Measurements from ENCODE around the gene CCDC112.

The CCDC112 gene

GRCh38 chr5:115319007-115319406 is 22.6 kb upstream of the CCDC112 start:
- CTCF ChIA-PET, result interaction anchor here (0.6 kb wide), 1 partner anchor 836 kb away, joined by 3 read pairs; no protein-coding TSS in a partner anchor

DNA sequence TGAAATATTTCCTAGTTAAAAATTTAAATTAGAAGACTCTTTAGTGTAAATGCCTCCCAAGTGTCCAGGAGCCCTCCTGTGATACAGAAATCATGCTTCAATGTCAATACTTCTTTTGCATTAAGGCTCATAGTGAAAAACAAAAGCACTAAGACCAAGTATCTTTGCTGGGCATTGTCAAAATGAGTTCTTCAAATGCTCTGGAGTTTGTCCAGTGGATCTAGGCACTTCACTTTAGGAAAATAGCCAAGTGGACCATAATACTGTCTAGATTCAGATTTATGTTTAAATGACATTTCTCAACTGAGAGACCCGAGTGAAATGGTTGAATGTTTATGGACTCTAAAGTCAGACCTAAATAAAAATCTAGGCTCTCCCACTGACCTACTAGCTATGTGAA is 21.3 kb upstream of the CCDC112 start:
- POLR2A ChIA-PET, result no interaction called here
- no peak for DNase-seq (ENCODE audit: extremely low spot score)
- CTCF ChIA-PET, result no interaction called here
- TF ChIP-seq FOXK2 (IDR thresholded peaks at IDR 0.05) (no peak), CTBP1 (IDR thresholded peaks at IDR 0.05; ENCODE audit: borderline replicate concordance) (no peak), FOXA1 (IDR thresholded peaks at IDR 0.05) (no peak), SUZ12 (IDR thresholded peaks at IDR 0.05) (no peak), HDGF (IDR thresholded peaks at IDR 0.05; ENCODE audit: borderline replicate concordance) (no peak), LEF1 (IDR thresholded peaks at IDR 0.05; ENCODE audit: borderline replicate concordance) (no peak), ELF4 (IDR thresholded peaks at IDR 0.05) (no peak), BHLHE40 (IDR thresholded peaks at IDR 0.05; ENCODE audit: borderline replicate concordance) (no peak), FOXM1 (IDR thresholded peaks at IDR 0.05; ENCODE audit: borderline replicate concordance) (no peak), TARDBP (IDR thresholded peaks at IDR 0.05) (no peak), SP1 (IDR thresholded peaks at IDR 0.05) (no peak)
- TF ChIP-seq, protein P1, sequence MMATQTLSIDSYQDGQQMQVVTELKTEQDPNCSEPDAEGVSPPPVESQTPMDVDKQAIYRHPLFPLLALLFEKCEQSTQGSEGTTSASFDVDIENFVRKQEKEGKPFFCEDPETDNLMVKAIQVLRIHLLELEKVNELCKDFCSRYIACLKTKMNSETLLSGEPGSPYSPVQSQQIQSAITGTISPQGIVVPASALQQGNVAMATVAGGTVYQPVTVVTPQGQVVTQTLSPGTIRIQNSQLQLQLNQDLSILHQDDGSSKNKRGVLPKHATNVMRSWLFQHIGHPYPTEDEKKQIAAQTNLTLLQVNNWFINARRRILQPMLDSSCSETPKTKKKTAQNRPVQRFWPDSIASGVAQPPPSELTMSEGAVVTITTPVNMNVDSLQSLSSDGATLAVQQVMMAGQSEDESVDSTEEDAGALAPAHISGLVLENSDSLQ (IDR thresholded peaks at IDR 0.05), result no peak

More at GRCh38 chr5:115319007-115319406, 22.6 kb upstream of the CCDC112 start:
- TF ChIP-seq HDGF (IDR thresholded peaks at IDR 0.05; ENCODE audit: borderline replicate concordance) (no peak), TARDBP (IDR thresholded peaks at IDR 0.05) (no peak), FOXA1 (IDR thresholded peaks at IDR 0.05) (no peak), CTBP1 (IDR thresholded peaks at IDR 0.05; ENCODE audit: borderline replicate concordance) (no peak), NFRKB (IDR thresholded peaks at IDR 0.05) (no peak), BHLHE40 (IDR thresholded peaks at IDR 0.05; ENCODE audit: borderline replicate concordance) (no peak), FOXK2 (IDR thresholded peaks at IDR 0.05) (no peak), FOXM1 (IDR thresholded peaks at IDR 0.05; ENCODE audit: borderline replicate concordance) (no peak), ELF4 (IDR thresholded peaks at IDR 0.05) (no peak)
- TF ChIP-seq, protein P1 (IDR thresholded peaks at IDR 0.05), result no peak
- no peak for DNase-seq (ENCODE audit: extremely low spot score)
- POLR2A ChIA-PET, result no interaction called here

DNA sequence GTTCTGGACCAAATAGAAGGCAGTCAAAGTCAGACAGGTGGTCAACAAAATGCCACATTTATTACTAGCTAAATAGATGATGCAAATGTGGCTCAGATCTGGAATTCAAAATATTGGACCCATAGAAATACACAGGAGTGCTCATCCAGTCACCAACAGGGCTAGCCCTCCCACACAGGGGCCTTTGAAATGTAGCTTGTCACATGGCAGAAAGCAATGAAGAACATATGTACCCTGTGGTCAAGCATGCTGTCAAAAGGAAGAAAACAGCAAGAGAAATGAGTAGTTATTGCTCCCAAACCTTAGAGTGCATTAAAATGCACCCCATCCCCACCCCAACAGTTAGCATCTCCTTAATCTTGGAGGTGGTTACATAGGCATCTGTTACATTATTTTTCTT is 20.9 kb upstream of the CCDC112 start:
- ChIA-PET POLR2A (no interaction called here), CTCF (interaction anchor here (1.0 kb wide), 1 partner anchor 257 kb away, joined by 5 read pairs; no protein-coding TSS in a partner anchor)
- TF ChIP-seq FOXA1 (IDR thresholded peaks at IDR 0.05) (no peak), HDGF (IDR thresholded peaks at IDR 0.05; ENCODE audit: borderline replicate concordance) (no peak), NFRKB (IDR thresholded peaks at IDR 0.05) (no peak)
- DNase-seq (ENCODE audit: extremely low spot score), result no peak

DNA sequence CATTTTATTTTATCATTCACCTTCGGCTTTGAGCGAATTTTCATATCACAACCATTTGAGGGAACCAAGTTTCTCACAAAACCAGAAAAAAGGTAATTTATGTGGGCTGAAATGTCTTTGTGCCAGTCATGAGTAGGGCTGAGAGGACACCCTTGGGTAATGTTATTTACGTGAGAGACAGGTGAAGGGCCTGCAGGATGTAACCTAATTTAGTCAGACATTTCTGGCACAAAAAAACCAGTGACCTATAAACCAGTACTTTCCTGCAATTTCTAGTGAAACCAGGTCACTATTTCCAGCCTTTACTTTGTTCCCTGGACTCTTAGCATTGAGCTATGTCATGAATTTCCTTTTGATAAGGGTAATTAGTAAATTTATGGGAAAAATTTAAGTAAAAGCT is 17.2 kb upstream of the CCDC112 start:
- CTCF ChIA-PET, result interaction anchor here (0.6 kb wide), 1 partner anchor 261 kb away, joined by 3 read pairs; no protein-coding TSS in a partner anchor
- POLR2A ChIA-PET, result no interaction called here
- DNase-seq (ENCODE audit: extremely low spot score), result no peak
- TF ChIP-seq BHLHE40 (IDR thresholded peaks at IDR 0.05; ENCODE audit: borderline replicate concordance) (no peak), FOXA1 (IDR thresholded peaks at IDR 0.05) (no peak), ZNF384 (IDR thresholded peaks at IDR 0.05) (no peak), FOXK2 (IDR thresholded peaks at IDR 0.05) (no peak)
- TF ChIP-seq, protein P1 (IDR thresholded peaks at IDR 0.05), result no peak

DNA sequence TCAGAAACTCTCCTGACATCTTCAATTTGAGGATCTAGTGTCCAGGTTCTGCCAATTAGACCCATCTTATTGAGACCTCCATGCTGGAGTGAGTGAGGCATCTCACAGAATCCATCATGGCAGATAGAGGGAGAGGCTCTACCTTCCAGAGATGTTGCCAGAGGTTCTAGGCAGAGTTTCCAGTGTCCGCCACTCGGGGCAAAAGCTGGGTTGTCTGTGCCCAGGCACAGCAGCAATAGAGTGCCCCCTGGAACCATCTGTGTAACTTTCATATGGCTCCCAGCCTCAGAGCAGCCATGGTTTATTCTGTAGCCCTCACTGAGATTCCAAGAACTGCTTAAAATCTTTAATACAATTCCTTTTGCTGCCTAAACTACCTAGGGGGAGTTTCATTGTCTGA is 16.6 kb upstream of the CCDC112 start:
- DNase-seq (ENCODE audit: extremely low spot score), result no peak

GRCh38 chr5:115309751-115310370 is 13.4 kb upstream of the CCDC112 start:
- DNase-seq (ENCODE audit: extremely low spot score), result no peak
- POLR2A ChIA-PET, result no interaction called here
- CTCF ChIA-PET, result interaction anchor here (0.6 to 6.8 kb wide), 7 partner anchors 119 to 326 kb away, joined by 3 to 66 read pairs (median 4); no protein-coding TSS in a partner anchor
- no peak for TF ChIP-seq SUZ12 (IDR thresholded peaks at IDR 0.05)
- no peak for TF ChIP-seq LEF1 (IDR thresholded peaks at IDR 0.05; ENCODE audit: borderline replicate concordance)
- TF ChIP-seq L3MBTL2 (conservative IDR thresholded peaks at IDR 0.05), result no peak
- TF ChIP-seq HDGF (IDR thresholded peaks at IDR 0.05; ENCODE audit: borderline replicate concordance), result no peak
- TF ChIP-seq FOXM1 (IDR thresholded peaks at IDR 0.05; ENCODE audit: borderline replicate concordance), result no peak

More for the DNA sequence above, 16.6 kb upstream of the CCDC112 start:
- CTCF ChIA-PET, result no interaction called here
- POLR2A ChIA-PET, result no interaction called here
- TF ChIP-seq LEF1 (IDR thresholded peaks at IDR 0.05; ENCODE audit: borderline replicate concordance) (no peak), ZNF384 (IDR thresholded peaks at IDR 0.05) (no peak)

DNA sequence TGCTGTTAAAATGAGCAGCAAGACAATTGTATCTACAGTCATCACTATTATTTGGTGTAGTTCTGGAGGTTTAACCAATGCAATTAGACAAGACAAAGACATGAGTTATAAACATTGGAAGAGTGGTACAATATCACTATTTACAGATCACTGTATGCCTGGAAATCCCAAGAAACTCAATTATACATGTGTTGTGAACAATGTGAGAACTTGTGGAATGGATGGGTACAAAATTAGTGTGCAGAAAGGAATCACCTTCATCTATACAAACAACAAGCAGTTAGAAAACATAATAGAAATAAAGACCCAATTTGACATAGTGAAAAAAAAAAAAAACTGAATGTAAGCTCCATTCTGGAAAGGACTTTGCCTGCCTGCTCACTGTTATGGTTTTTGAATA is 12.4 kb upstream of the CCDC112 start:
- ChIA-PET POLR2A (no interaction called here), CTCF (interaction anchor here (0.6 to 6.8 kb wide), 9 partner anchors 112 to 760 kb away, joined by 3 to 66 read pairs (median 4); no protein-coding TSS in a partner anchor)
- TF ChIP-seq LEF1 (IDR thresholded peaks at IDR 0.05; ENCODE audit: borderline replicate concordance) (no peak), L3MBTL2 (conservative IDR thresholded peaks at IDR 0.05) (no peak), ARNT (IDR thresholded peaks at IDR 0.05) (no peak), SP1 (IDR thresholded peaks at IDR 0.05) (no peak), ZNF384 (IDR thresholded peaks at IDR 0.05) (no peak), FOXK2 (IDR thresholded peaks at IDR 0.05) (no peak), NFRKB (IDR thresholded peaks at IDR 0.05) (no peak)
- DNase-seq (ENCODE audit: extremely low spot score), result no peak

All from HEK293T (cell line).